ENCODE data around the gene ELK3.

ELK3 gene

GRCh38 chr12:96189781-96190180 is 4.4 kb upstream of the ELK3 start:
- Histone ChIP-seq H3K79me2 (ENCODE audit: insufficient read depth, low read length) (no peaks in the 10 kb centered on the region), H2AFZ (ENCODE audit: low read depth, low read length) (no peak overlapping the region), H3K9me3 (ENCODE audit: insufficient read depth, low read length, severe bottlenecking) (no peaks in the 10 kb centered on the region), H3K4me3 (ENCODE audit: low read depth in 1 of 2, low read length in 2 of 2) (no peak overlapping the region), H3K27me3 (ENCODE audit: insufficient read depth, low read length, poor library complexity) (no peaks in the 10 kb centered on the region), H3K4me1 (ENCODE audit: insufficient read depth, low read length) (peaks cover 9% of the 10 kb centered on the region), H3K27ac (ENCODE audit: low read length) (no peak overlapping the region), H4K20me1 (ENCODE audit: insufficient read depth, low read length) (0 out of 2 replicates have a peak, but pooled peaks cover 2% of the 10 kb centered on the region), H3K36me3 (ENCODE audit: insufficient read depth, low read length) (no peaks in the 10 kb centered on the region), H3K4me2 (ENCODE audit: insufficient read depth, low read length) (no peak overlapping the region), H3K9ac (ENCODE audit: low read depth, low read length) (no peak overlapping the region)
- ATAC-seq (ENCODE audit: insufficient read depth, low read depth): no peak
- TF ChIP-seq EZH2 (IDR thresholded peaks at IDR 0.05; ENCODE audit: borderline replicate concordance, low read depth, low read length, severe bottlenecking) (no peak), CTCF (IDR thresholded peaks at IDR 0.05; ENCODE audit: borderline replicate concordance, extremely low read depth, low read length, poor library complexity, severe bottlenecking) (no peak)
- no peak for DNase-seq

GRCh38 chr12:96190413-96191108 is 3.6 kb upstream of the ELK3 start:
- TF ChIP-seq EZH2 (IDR thresholded peaks at IDR 0.05; ENCODE audit: borderline replicate concordance, low read depth, low read length, severe bottlenecking) (no peak), CTCF (IDR thresholded peaks at IDR 0.05; ENCODE audit: borderline replicate concordance, extremely low read depth, low read length, poor library complexity, severe bottlenecking) (no peak)
- Histone ChIP-seq H3K27ac (ENCODE audit: low read length) (no peak overlapping the region), H2AFZ (ENCODE audit: low read depth, low read length) (no peak overlapping the region), H3K9me3 (ENCODE audit: insufficient read depth, low read length, severe bottlenecking) (no peaks in the 10 kb centered on the region), H3K4me1 (ENCODE audit: insufficient read depth, low read length) (peaks cover 15% of the 10 kb centered on the region), H3K4me3 (ENCODE audit: low read depth in 1 of 2, low read length in 2 of 2) (no peak overlapping the region), H4K20me1 (ENCODE audit: insufficient read depth, low read length) (0 out of 2 replicates have a peak, but pooled peaks cover 2% of the 10 kb centered on the region), H3K79me2 (ENCODE audit: insufficient read depth, low read length) (peaks cover 6% of the 10 kb centered on the region; the same call in 1 of the 2 replicates), H3K36me3 (ENCODE audit: insufficient read depth, low read length) (no peaks in the 10 kb centered on the region), H3K27me3 (ENCODE audit: insufficient read depth, low read length, poor library complexity) (no peaks in the 10 kb centered on the region), H3K9ac (ENCODE audit: low read depth, low read length) (no peak overlapping the region), H3K4me2 (ENCODE audit: insufficient read depth, low read length) (no peak overlapping the region)
- no peak for DNase-seq
- ATAC-seq (ENCODE audit: insufficient read depth, low read depth): no peak

- Histone ChIP-seq H3K79me2 (ENCODE audit: insufficient read depth, low read length) (peaks cover 25% of the 10 kb centered on the region), H3K27me3 (ENCODE audit: insufficient read depth, low read length, poor library complexity) (no peaks in the 10 kb centered on the region), H3K4me2 (ENCODE audit: insufficient read depth, low read length) (0 out of 2 replicates have a peak overlapping the region, but pooled peaks have one; percentile 100), H4K20me1 (ENCODE audit: insufficient read depth, low read length) (peaks cover 4% of the 10 kb centered on the region; the same call in 1 of the 2 replicates), H3K36me3 (ENCODE audit: insufficient read depth, low read length) (no peaks in the 10 kb centered on the region), H3K9me3 (ENCODE audit: insufficient read depth, low read length, severe bottlenecking) (no peaks in the 10 kb centered on the region), H2AFZ (ENCODE audit: low read depth, low read length) (no peak overlapping the region), H3K4me1 (ENCODE audit: insufficient read depth, low read length) (peaks cover 27% of the 10 kb centered on the region), H3K27ac (ENCODE audit: low read length) (no peak overlapping the region), H3K9ac (ENCODE audit: low read depth, low read length) (no peak overlapping the region), H3K4me3 (ENCODE audit: low read depth in 1 of 2, low read length in 2 of 2) (no peak overlapping the region)
- ATAC-seq (ENCODE audit: insufficient read depth, low read depth) (no peak), DNase-seq (no peak)
- no peak for TF ChIP-seq CTCF (IDR thresholded peaks at IDR 0.05; ENCODE audit: borderline replicate concordance, extremely low read depth, low read length, poor library complexity, severe bottlenecking)
Observed at GRCh38 chr12:96192926-96193573, 1.1 kb upstream of the ELK3 start.
